Measurements from ENCODE around the gene C2orf49. TPM values are rescaled to one million over a fixed set of nuclear protein-coding genes. Genes with fewer than 3 reads are reported as not detected.

Gene C2orf49
- total RNA-seq, 1 donor from 2014 or later = 33.5 TPM

DNA sequence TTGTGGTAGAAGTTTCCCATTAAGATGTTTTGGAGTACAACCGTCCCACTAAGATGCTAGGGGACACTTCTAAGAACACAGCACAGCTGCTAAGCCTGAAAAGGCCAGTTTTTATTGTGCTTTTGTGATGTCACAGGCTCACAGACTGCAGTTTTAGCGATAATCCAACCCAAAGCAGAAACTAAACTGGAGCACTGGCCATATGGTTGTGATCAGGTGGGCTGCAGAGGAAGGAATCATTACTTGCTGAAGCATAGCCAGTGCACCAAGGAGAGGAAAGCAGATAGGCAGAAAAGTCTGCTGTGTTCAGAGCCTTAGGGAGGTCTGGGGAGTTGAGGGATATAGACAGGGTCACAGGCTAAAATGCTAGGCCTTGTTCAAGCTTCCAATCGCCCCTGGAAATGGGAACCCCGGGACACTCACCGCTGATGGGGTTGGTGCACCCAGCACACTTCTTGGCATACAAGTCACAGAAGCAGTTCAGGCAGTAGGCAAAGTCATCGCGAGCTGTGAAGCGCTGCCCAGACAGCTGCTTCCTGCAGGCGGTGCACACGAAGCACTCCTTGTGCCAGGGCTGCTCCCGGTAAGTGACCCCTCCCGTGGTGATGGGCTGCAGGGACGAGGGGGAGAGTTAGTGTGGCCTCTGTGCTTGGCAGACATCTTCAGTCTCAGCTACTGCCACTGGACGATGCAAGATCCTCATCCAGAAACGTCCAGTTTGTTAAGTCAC, 25.7 kb downstream of the C2orf49 start:
- DNase-seq = no peak

DNA sequence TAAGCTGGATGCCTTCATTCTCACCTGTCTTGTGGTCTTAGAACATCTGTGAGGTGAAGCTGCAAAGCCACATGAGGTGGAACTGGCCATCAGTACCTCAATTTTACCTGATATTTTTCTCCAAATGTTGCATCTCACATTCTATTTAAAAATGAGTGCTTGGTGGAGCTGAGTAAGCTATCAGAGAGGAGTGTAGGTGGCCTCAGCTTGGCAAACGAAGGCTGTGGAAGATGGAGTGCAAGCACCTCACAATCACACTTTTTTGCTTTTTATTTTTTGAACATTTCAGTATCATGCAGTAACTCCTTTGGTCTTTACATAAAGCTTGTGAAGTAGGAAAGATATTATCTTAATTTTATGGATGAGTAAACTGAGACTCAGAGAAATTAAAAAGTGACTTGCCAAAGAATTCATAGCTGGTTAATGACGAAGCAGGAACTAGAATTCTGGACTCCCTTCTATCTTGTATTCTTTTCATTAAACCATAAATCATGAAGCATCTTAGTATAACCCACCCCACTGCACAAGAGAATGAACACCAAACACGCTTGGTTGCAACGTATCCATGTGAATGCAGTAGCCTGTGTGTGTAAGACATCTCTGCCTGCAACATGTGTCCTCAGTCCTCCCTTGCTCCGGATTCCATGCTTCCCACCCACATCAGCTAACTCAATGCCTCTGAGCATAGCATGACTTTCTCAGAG, 27.2 kb downstream of the C2orf49 start:
- DNase-seq = no peak

DNA sequence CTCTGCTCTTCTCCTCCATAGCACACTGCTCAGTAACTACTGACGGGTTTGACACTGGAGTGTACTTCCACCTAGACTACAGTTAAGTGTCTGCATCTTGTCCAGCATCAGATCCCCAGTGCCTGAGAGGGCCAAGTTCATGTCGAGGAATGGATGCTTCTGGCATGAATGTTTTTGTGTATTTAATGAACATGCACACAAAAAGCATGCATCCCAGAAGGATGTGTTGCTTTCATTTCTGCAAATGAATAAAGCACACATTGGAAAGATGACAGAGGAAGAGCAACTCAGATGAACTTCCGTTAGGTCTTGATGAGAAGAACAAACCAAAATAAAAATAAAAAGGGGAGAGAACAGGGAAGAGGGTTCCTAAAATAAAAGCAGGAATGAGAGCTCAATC, 27.9 kb downstream of the C2orf49 start:
- no peak for DNase-seq

DNA sequence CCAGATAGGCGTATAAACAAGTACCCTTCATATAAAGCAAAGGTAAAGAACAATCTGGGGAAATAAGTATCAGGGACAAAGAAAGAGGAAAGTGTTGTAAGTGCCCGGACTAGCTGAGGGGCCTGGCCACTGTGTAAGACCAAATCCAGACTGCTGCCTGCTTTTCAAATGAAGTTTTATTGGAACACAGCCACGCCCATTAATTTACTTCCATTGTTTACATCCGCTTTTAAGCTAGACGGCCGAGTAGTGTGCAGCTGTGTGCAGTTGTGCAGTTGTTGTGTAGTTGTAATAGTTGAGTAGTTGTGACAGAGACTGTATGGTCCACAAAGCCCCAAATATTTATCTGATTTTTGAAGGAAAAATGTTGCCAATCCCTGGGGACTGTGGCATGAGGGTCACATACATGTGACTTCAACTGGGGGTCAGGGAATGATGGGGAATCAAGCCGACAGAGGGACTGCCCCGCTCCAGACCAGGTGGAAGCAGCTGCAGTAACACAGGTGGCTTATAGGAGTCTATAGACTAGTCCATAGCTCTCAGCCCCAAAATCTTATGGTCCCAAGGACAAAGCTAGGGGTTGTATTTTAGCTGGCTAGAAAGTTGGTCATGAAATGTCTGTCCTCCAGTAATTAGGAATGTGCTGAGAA, 31.5 kb downstream of the C2orf49 start:
- no peak for DNase-seq

DNA sequence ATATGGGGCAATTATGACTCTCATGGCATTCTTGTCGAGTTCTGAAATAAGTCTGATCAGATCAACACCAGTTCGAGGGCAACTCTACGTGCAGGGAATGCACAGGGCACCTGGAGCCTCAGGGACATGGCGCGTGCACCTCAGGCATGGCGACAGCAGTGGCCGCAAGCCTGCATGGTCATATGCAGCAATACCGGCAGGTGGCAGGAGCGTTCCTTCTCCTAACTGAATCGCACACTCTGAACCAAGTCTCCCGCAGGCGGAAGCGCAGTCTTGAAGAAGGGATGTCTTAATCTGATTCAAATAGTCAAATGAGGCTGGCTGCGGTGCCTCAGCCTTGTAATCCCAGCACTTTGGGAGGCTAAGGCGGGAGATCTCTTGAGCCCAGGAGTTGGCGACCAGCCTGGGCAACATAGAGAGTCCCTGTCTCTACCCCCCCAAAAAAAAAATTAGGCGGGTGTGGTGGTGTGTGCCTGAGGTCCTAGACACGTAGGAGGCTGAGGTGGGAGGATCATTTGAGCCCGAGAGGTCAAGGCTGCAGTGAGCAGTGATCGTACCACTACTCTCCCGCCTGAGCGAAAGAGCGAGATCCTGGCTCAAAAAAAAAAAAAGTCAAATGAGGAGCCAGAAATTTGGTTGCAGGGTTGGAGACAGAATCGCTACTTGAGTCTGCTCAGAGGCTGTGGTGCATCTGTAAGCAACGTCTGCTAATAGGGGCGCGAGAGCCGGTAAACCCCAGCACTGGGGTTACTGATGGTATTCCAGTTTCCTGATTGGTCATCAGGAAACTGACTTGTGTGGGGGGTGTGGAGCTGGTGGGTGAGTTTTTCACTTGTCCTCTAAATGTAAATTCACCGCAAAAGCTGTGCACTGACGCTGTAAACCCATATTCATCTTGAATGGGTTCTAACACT, 32.7 kb downstream of the C2orf49 start:
- peak; percentile 76 for DNase-seq

DNA sequence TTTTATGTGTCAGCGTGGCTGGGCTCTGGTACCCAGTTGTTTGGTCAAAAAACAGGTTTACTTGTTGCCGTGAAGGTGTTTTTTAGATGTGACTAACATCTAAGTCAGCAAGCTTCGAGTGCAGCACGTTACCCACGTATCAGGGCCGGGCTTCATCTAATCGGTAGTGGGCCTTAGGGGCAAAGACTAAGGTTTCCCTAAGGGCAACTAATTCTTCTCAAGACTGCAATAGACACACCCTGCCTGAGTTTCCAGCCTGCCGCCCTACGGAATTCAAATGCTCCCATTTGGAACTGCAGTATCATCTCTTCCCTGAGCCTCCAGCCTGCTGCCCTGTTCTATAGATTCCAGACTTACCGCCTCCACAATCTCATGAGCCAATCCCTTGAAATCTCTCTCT, 33.8 kb downstream of the C2orf49 start:
- DNase-seq = no peak

DNA sequence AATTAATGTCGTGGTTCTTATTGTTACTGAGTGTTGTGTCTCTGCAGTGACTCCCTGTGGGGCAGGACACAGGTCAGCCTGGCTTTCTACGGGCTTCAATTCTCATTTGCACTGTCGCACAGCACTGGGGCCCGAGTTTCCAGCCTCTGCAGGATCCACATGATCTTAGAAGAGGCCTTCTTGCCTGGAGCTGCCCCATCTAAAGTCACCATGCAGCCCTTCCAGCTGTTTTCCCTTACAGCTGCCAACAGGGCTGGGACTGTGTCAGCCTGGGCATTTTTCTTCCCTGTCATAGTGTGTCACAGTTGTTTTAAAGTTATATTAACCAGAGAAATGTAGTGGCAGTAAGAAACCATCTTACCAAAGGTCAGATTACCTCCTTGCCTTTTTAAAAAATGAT, 34.5 kb downstream of the C2orf49 start:
- no peak for DNase-seq

DNA sequence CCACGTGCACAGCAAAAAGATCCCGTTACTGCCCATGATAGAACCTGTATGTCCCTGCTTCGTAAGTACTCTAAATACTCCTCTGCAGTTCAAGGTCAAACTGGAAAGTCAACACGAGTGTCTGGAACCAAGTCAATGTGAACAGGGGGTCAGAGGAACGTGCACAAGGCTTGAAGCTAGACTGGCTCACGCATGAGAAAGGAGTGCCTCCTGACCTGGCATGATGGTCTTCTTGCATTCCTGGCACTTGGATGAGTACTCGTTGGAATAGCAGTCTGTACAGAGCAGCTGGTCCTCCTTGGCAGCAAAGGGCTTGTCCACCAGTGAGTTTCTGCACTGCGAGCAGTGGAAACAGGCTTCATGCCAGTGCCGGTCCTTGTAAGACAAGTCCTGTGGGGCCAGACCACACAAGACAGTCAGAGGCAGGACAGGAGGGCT, 36.0 kb downstream of the C2orf49 start:
- DNase-seq = no peak

DNA sequence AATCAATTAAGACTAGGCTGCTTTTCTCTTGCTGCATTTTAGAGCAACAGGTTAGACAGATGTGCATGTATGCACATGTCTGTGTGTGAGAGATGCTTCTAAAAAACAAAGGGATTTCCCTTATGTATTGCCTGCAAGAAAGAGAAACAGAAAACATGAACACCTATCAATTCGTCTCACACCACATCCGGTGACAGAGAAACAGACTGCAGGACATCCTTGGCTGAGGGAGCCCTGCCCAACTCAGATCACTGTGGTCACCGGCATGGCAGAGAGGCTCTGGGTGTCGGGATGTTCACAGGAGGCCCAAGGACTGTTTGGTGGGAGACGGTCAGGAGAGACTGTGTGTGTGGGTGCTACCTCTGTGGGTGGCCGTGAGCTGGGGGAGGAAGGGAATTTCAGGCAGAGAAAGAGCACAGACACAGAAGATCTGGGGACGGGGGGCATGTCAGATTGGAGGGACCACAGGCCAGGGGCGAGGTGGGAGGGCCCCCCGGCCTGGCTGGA, 36.6 kb downstream of the C2orf49 start:
- no peak for DNase-seq

DNA sequence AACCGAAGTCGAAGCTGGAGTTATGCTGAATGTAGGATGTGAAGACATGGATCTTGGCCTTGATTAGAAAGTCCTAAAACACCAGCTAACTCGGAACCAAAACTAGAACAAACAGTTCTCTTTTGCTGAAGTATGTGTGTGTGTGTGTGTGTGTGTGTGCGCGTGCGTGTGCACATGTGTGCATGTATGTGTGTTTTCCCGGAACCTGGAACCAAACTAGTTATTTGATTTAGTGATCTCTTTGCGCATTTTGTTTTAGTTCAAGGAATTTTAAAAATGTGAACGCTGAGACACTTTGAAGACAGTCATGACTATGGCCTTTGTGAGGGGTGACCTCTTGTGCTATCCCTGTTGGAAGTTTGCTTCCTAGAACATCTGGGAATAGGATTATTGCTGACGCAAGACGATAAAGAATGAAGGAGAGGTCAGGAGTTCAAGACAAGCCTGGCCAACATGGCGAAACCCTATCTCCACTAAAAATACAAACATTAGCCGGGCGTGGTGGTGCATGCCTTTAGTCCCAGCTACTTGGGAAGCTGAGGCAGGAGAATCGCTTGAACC, 37.7 kb downstream of the C2orf49 start:
- no peak for DNase-seq

DNA sequence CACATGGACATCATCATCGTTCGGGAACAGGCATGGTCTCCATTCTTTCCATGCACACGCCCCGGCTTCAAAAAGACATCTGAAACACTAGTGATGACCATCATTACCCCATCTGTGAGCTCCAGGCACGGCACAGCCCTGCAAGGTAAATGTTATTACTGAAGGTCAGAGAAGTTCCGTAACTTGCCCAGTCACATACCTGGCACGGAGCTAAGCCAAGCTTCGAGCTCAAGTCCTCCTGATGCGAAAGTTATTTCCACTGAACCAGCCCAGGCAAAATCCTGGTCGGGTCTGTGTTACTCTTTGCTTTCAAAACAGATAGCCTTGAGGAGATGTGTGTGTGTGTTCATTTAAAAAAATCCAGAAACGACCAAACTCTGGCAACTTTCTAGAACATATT, 38.7 kb downstream of the C2orf49 start:
- DNase-seq = no peak

DNA sequence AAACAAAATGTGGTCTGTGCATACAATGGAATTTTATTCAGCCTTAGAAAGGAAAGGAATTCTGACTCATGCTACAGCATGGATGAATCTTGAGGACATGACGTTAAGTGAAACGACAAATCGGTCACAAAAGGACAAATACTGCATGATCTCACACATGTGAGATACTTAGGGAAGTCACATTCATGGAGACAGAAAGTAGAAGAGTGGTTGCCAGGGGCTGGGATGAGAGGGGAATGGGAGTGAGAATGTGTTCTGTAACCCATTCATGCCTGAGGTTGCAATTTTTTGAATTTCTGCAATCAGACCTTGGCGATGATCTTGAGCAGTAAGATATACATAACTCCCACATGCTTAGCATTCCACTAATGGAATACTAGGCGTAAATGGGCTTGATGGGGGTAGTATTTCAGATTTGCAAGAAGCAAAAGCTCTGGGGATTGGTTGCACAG, 39.5 kb downstream of the C2orf49 start:
- no peak for DNase-seq

DNA sequence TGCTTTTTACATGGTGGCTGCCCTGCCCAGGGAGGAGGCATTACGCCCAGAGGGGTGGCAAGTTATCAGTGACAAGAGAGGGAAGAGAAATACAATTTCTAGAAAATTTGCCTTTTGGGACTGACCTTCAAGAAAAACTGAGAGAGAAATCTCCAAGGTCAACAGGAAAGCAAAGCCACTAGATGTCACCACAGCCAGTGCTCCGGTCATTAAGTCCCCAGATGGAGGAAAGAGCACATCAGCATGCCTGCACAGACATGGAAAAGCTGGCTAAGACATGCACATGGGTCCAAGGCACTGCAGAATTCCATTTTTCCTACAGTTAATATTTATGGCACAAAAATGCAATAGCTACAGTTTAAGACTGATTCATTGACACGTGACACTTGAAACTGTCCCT, 40.5 kb downstream of the C2orf49 start:
- no peak for DNase-seq

DNA sequence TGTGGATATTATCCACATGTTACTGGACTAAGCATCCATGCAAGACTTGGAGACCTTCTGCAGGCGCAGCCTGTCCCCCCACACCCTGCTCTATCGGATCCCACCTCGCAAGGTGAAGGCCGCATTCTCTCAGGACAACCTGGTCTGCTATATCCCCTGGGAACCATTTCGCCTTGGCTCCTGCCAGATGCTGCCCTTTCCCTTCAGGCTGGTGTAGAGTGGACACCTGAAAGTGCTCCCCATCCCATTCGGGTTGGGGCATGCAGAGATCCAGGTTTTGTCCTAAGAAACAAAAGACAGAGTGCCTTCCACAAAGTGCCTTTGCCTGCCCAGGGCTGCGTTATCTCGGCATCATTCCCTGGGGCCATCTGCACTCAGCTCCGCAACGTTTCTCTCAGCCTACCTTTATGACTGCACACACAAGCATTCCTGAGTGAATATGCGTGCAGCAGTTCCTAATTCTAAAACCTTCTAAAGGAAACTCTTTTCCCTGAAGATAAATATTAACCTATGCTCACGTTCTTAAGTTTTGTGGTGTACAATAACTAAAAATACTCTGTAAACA, 41.0 kb downstream of the C2orf49 start:
- no peak for DNase-seq

DNA sequence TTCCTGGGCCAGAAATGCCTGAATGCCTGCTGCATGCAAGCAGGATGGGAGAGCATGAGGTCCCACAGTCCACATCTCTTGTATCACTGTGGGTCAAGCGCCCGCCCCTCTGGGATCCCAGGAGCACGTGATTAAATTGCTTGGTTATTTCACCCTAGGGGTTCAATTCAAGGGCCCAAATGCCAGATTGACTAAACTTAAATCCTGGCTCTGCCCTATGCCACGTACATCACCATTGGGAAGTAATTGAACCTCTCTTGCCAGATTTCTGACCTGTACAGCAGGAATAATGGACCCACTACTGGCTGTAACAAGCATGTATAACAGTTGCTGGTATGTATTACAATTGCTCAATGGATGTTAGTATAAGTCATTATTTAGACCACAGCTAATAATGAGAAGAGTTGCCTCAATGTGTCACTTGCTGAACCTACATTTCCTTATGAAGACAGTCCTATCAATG, 41.6 kb downstream of the C2orf49 start:
- no peak for DNase-seq

DNA sequence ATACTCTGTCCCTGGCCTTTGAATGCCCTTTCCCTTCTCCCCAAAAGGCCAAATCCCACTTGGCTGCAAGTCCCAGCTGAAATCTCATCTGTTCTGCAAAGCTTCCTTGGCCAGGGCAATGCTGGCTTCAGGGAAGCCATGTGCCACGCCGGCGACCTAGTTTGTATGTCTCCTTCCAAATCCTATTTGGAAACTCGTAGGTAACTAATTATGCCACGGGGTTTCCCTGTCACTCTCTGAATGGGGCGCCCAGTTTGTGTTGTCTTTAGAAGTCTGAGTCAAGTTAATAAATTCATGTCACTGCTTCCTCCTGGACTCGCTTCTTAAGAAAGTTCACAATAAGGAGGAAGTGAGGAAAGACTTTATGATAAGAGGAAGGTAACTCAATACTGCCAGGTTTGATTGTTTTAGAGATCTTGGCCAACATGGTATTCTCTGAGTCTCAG, 42.4 kb downstream of the C2orf49 start:
- no peak for DNase-seq

DNA sequence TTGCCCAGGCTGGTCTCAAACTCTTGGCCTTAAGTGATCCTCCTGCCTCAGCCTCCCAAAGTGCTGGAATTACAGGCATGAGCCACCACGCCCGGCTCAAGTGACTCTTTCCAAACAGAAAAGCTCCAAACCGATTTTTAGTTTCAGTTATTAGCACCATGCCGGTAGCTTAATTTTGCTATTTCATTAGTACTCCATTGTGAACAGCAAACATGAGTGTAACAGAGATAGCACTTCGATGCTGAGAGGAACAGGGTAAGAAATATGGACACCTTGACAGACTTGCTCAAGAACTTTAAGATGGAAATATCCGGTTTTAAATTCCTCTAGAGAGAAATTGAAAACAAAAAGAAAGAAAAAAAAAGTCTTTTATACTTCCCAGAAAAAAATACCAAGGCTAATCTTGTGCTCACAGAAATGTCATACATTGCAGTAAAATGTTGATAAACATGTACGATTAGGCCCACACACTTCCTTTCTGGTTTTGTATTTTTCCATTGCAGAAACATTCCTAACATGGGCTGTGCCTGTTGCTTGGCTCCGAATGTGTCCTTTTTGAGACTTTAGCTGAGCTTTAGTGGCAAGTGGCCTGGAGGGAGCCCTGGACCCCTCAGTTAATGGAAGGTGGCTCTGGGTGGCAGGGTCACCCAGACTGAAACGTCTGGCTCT, 43.2 kb downstream of the C2orf49 start:
- DNase-seq = no peak

DNA sequence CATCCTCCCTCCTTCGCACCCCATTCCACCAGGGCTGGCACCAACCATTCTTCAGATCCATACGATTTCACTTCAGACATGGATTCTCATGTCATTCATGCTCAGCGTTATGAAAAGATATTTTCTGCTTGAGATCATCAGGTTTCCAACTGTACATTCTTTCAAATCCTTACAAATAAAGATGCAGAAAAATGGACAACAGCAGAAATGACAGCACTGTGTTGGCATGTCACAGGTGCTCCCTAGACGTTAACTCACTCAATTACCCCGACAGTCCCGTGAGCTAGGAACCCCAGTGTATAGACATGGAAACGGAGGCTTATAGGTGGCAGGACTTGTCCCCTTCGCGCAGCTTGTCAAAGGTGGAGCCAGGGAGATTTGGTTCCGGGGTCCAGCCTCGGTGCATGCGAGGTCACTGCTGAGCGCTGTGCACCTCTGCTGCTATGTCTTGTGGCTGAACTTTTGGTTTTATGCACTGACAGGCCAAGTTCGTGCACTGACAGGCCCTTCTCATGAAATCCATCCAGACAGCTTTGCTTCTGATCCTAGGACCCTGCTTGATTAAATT, 43.8 kb downstream of the C2orf49 start:
- no peak for DNase-seq

DNA sequence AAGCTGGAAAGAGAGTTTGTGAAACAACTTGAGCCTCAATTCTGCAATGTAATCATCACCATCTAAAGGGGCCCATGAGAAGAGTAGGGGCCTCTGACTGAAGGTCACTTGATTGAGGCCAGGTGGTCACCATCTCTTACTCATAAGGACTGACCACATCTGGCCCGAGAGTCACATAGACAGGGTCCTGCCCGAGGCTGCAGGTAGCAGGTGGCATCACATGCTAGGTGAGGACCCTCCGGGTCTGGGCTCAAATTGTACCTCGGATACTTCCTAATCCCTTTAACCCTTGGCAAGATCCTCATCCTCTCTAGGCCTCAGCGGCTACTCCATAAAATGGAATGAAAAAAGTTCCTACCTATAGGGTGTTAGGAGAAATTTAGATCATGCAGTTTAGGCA, 44.8 kb downstream of the C2orf49 start:
- DNase-seq = no peak

DNA sequence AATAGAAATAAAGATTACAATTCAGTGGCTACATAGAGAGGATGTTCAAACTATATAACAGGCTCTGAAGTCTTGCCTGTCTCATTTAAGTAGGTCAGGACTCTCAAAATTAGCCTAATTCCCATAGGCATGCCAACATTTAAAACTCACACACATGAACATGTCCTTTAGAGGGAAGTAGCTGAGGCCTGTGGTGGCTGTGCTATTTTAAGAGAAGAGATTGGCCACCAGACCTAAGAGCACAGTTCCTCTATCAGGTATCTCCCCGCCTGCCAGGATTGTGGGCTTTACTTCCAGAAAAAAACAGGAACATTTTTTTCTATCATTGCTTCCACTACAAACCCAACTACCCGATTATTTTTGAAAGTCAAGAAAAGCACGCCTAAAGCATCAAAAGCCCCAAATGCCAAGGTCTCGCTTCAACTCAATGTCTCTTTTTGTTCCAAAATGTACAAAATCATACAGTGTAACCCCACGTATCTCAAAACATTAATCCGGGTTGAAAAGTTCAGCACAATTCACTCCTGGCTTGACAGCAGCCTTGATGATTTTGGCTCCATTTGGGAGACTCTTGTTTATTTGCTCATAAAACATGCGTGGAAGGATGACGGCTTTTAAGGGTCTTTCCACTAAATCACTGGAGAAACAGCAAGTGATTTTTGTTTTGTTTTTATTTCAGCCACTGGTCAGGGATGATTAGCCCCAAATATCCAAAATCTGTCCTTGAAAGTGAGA, 46.3 kb downstream of the C2orf49 start:
- no peak for DNase-seq
